ENCODE data around the gene FNDC1.

The FNDC1 gene

DNA sequence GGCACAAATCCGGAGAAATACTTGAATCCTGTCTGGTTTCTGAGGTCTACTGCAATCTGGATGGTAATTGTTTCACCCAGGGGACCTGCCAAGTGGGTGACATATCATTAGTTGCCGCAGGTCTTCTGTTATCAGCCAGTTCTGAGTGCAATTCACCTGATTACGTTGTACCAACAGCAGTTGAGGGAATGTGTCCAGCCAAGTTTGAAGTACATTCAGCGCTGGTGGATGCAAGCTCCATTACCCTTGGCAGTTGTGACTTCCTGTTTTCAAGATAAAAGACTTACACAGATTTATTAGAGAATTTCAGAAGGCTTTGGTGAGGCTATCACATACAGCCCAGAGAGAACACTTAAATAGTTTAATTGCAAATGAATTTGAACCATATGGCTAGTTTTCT is 42.8 kb downstream of the FNDC1 start:
- Histone ChIP-seq H4K20me1 (ENCODE audit: insufficient read depth) (no peaks in the 10 kb centered on the region), H2AFZ (ENCODE audit: low read depth) (no peak overlapping the region), H3K27me3 (ENCODE audit: insufficient read depth, low read depth) (no peaks in the 10 kb centered on the region), H3K4me2 (no peak overlapping the region), H3K79me2 (ENCODE audit: insufficient read depth, low read depth) (no peaks in the 10 kb centered on the region), H3K27ac (no peak overlapping the region), H3K9ac (no peak overlapping the region), H3K36me3 (ENCODE audit: insufficient read depth) (no peaks in the 10 kb centered on the region), H3K4me1 (ENCODE audit: low read depth, poor library complexity, severe bottlenecking) (no peaks in the 10 kb centered on the region), H3K4me3 (IDR thresholded peaks at IDR 0.05; ENCODE audit: insufficient read depth, low read depth, low read length) (no peak overlapping the region)
- TF ChIP-seq CTCF (conservative IDR thresholded peaks at IDR 0.05; ENCODE audit: low read depth, low read length), result no peak

DNA sequence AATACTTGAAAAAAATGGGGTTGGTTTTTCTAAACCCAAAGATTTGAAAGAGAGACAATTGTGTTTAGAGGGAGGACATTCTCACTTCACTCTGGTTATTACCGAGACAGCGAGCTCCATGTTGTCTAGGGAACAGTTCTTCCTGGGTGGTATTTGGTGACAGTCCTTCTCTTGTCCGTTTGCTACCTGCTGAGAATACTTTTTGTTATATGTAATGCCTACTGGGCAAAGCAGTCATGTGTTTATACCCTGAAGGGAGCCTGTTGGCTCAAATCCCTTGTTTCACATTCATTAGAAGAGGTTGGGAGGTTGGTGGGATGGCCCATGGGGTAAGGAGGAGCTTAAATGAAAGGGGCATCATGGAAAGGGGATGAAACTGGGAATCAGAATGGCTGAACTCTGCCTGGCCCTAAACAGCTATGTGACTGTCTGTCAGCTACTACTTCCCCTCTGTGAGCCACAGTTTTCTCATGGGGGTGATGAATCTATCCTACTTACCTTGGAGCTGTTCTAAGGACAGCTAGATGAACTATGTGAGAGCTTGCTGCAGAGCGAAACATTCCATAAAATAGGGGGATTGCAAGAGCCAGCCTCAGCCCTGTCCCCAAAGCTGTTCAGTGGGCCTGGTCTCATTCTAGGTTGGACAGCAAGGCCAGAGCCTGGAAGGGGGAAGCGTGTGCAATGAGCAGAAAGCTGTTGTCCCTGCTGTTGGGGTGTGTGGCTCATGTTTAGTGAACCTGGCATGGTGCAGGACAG is 43.5 kb downstream of the FNDC1 start:
- Histone ChIP-seq H3K4me3 (IDR thresholded peaks at IDR 0.05; ENCODE audit: insufficient read depth, low read depth, low read length) (no peak overlapping the region), H3K4me2 (no peak overlapping the region), H3K27ac (no peak overlapping the region), H3K27me3 (ENCODE audit: insufficient read depth, low read depth) (no peaks in the 10 kb centered on the region), H3K36me3 (ENCODE audit: insufficient read depth) (no peaks in the 10 kb centered on the region), H2AFZ (ENCODE audit: low read depth) (no peak overlapping the region), H3K79me2 (ENCODE audit: insufficient read depth, low read depth) (no peaks in the 10 kb centered on the region), H3K9ac (no peak overlapping the region), H4K20me1 (ENCODE audit: insufficient read depth) (no peaks in the 10 kb centered on the region), H3K4me1 (ENCODE audit: low read depth, poor library complexity, severe bottlenecking) (no peaks in the 10 kb centered on the region)
- TF ChIP-seq CTCF (conservative IDR thresholded peaks at IDR 0.05; ENCODE audit: low read depth, low read length), result no peak

DNA sequence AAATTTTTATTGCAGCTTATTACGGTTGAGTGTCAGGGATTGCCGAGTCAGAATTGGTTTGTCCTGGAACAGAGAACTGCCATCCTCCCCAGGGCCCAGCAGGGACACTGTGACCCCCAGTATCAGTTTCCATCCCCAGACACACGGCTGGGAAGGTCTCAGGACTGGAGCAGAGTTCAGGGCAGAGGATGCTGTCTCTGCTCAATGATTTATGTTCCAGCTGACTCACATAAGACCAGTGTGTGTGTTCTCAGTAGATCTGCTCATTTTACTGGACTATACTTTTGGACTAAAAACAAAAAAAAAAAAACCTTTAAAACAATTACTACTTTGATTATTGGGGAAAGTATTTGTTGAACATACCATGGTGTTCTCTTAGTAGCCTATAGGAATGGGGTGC is 44.2 kb downstream of the FNDC1 start:
- H3K27me3 ChIP-seq (ENCODE audit: insufficient read depth, low read depth), result no peaks in the 10 kb centered on the region
- no peak overlapping the region for H3K4me3 ChIP-seq (IDR thresholded peaks at IDR 0.05; ENCODE audit: insufficient read depth, low read depth, low read length)
- H3K27ac ChIP-seq, result no peak overlapping the region
- H3K36me3 ChIP-seq (ENCODE audit: insufficient read depth), result no peaks in the 10 kb centered on the region
- no peak for TF ChIP-seq CTCF (conservative IDR thresholded peaks at IDR 0.05; ENCODE audit: low read depth, low read length)
- H3K4me1 ChIP-seq (ENCODE audit: low read depth, poor library complexity, severe bottlenecking), result no peaks in the 10 kb centered on the region
- no peak overlapping the region for H2AFZ ChIP-seq (ENCODE audit: low read depth)
- no peaks in the 10 kb centered on the region for H4K20me1 ChIP-seq (ENCODE audit: insufficient read depth)
- H3K4me2 ChIP-seq, result no peak overlapping the region
- H3K9ac ChIP-seq, result no peak overlapping the region
- no peaks in the 10 kb centered on the region for H3K79me2 ChIP-seq (ENCODE audit: insufficient read depth, low read depth)

DNA sequence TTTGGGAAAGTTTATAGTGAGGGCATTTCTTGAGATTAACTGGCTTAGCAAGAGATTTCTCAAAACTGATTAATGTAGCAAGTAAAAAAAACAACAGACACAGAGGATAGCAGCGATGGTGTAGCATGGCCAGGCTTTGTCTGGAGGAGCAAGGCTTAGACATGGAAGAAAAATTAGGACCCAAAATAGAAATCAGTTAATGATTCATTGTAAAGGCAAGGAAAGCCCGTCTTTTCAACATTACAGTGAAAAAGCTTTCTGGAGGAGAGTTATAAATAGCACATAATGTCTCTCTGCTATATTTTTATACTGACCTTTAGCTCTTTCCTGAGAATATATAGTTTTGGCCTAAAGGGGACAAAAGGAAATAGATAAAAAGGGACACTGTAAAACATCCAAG is 45.1 kb downstream of the FNDC1 start:
- Histone ChIP-seq H3K36me3 (ENCODE audit: insufficient read depth) (no peaks in the 10 kb centered on the region), H3K4me2 (no peak overlapping the region), H3K9ac (no peak overlapping the region), H3K4me1 (ENCODE audit: low read depth, poor library complexity, severe bottlenecking) (no peaks in the 10 kb centered on the region), H4K20me1 (ENCODE audit: insufficient read depth) (no peaks in the 10 kb centered on the region), H2AFZ (ENCODE audit: low read depth) (no peak overlapping the region), H3K27me3 (ENCODE audit: insufficient read depth, low read depth) (no peaks in the 10 kb centered on the region), H3K27ac (no peak overlapping the region), H3K4me3 (IDR thresholded peaks at IDR 0.05; ENCODE audit: insufficient read depth, low read depth, low read length) (no peak overlapping the region), H3K79me2 (ENCODE audit: insufficient read depth, low read depth) (no peaks in the 10 kb centered on the region)
- TF ChIP-seq CTCF (conservative IDR thresholded peaks at IDR 0.05; ENCODE audit: low read depth, low read length), result no peak

Data from KMS-11 (cell line).